ENCODE data around the gene EMILIN1. TPM values are rescaled to one million over a fixed set of nuclear protein-coding genes. Genes with fewer than 3 reads are reported as not detected.

Gene EMILIN1
- total RNA-seq (2013; cell fraction: nucleolus; rRNA removed): 0.81 and 0.83 TPM in 2 replicates
- total RNA-seq (2014; rRNA removed) (1.7 and 2.3 TPM in 2 replicates), total RNA-seq (2014; rRNA removed; fragmentation: Illumina TruSeq; extraction: Trizol) (0.18 TPM in 2 replicates), total RNA-seq (2021) (1.6 and 1.7 TPM in 2 replicates), polyA plus RNA-seq (2011; rRNA removed) (0.26 and 0.38 TPM in 2 replicates), polyA plus RNA-seq (2014; fragmentation: Illumina TruSeq; extraction: Trizol) (0.01 TPM in 1 of 2 replicates, not detected in the other), polyA plus RNA-seq (2014; fragmentation: Nextera tagmentation; extraction: Ambion mirVana) (not detected), polyA plus RNA-seq (2014; rRNA removed) (1.2 TPM in 2 replicates), polyA plus RNA-seq (2016; fragmentation: Nextera tagmentation; extraction: Ambion mirVana) (1 to 10 TPM; 1.1 to 1.8 TPM), polyA minus RNA-seq (2011; rRNA and poly(A)+ RNA removed) (0.22 and 0.98 TPM in 2 replicates), Bru-seq, nascent RNA (percentile 37 among the genes with signal in this experiment), BruChase-seq, experiment 1, labeled RNA remaining after a 6-hour chase (percentile 28 among the genes with signal in this experiment), BruChase-seq, experiment 2, labeled RNA remaining after a 2-hour chase (percentile 37 among the genes with signal in this experiment)
- polyA plus RNA-seq (2011; ENCODE audit: low read depth): 0.24 TPM
- polyA plus RNA-seq (2011; cell fraction: cytosol; rRNA removed): 0.58 and 1.7 TPM in 2 replicates
- polyA plus RNA-seq (2011; cell fraction: nucleus; rRNA removed): 2.9 and 4.4 TPM in 2 replicates
- polyA plus RNA-seq (2012): 0.41 and 0.98 TPM in 2 replicates
- 0.62 and 0.67 TPM in 2 replicates for polyA minus RNA-seq (2011; cell fraction: cytosol; rRNA and poly(A)+ RNA removed)
- 1.9 and 2.1 TPM in 2 replicates for polyA minus RNA-seq (2011; cell fraction: nucleus; rRNA and poly(A)+ RNA removed)
- long read RNA-seq, experiment 1, partial matches to known transcripts: 1 of 1 reads
- long read RNA-seq, experiment 1, other reads (novel, unspliced or antisense): 0 of 1 reads
- long read RNA-seq, experiment 2: 0 reads

DNA sequence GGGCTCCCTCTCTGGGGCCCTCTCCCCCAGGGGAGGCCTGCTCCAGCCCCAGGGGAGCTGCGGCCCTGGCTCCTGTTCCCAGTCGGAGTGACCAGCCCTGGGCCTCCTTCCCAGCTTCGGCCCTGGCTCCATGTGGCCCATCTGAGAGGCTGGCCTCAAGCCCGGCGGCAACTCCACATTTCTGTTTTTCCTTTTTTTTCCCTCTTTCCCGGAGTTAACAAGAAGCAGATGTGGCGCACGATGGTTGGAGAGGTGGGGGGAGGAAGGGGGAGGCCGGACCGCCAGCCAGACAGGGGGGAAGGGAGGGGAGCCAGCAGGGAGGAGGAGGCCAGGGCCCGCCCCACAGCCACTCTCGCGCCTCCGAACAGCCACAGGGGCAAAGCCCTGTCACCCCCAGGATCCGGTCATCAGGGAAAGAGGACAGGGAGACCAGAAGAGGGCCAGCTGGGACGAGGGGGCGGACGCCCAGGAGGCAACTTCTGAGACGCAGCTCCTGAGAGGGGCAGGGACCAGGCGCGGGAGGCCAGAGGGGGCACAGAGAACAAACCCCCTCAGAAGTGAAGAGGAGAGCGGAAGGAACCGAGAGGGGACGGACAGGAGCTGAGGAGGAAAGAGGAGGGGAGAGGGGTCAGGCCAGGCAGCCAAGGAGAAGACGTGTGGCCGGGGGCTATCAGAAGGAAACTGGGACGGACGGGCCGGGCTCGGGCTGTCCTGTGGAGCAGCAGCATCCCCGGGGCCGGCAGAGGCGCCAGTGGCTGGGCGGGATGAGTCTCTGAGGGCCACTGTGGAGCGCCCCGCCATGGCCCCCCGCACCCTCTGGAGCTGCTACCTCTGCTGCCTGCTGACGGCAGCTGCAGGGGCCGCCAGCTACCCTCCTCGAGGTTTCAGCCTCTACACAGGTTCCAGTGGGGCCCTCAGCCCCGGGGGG, at the start of gene EMILIN1:
EMILIN1 (plus strand) TSS at position 349 of the 928 bp plus-strand sequence; CDS start at position 800, 451 bp downstream.
- intact Hi-C loops (cut with micrococcal nuclease; ENCODE audit: unreplicated experiment): no loop called here
- RAD21 ChIA-PET (ENCODE audit: unreplicated experiment): no interaction called here
- H4K20me1 ChIP-seq (ENCODE audit: control insufficient read depth, insufficient read depth): no peaks in the 10 kb centered on the region
- in situ Hi-C loops (cut with MboI): no loop called here
- CTCF ChIA-PET: no interaction called here
- SMC1A ChIA-PET (ENCODE audit: uncharacterized antibody, unreplicated experiment): no interaction called here
- H3K27me3 ChIP-seq (replicated peaks in 1 of 2; ENCODE audit: control insufficient read depth in 2 of 2, insufficient read depth in 2 of 2, low read length in 1 of 2): no peaks in the 10 kb centered on the region
- DNase-seq (ENCODE audit: low read depth, low spot score): no peak
- 59% methylated on average over 35 of the region's 41 CpGs for WGBS (ENCODE audit: insufficient coverage, insufficient replicate concordance, low lambda C conversion rate, missing lambda C conversion rate)
- ATAC-seq: no peak
- H3K4me2 ChIP-seq (ENCODE audit: control insufficient read depth, insufficient read depth): 0 out of 2 replicates have a peak within 1 kb of the TSS, but pooled peaks have one; percentile 17
- no peak within 1 kb of the TSS for H3K27ac ChIP-seq (ENCODE audit: control insufficient read depth, insufficient read depth)
- peaks cover 47% of the 10 kb centered on the region for H3K4me1 ChIP-seq (ENCODE audit: control insufficient read depth, insufficient read depth, low read length)
- H3K9ac ChIP-seq (ENCODE audit: control insufficient read depth, insufficient read depth, low read length): no peak within 1 kb of the TSS
- no TSS peak for BruUV-seq (replicated peaks)
- H3K4me3 ChIP-seq: no peak within 1 kb of the TSS
- POLR2A ChIA-PET: no interaction called here
- no peaks in the 10 kb centered on the region for H3K9me3 ChIP-seq (replicated peaks; ENCODE audit: control insufficient read depth, insufficient read depth, low read length)
- no peak for FAIRE-seq
- no peaks in the 10 kb centered on the region for H3K79me2 ChIP-seq (ENCODE audit: control insufficient read depth, insufficient read depth, low read length)
- no peaks in the 10 kb centered on the region for H3K36me3 ChIP-seq (ENCODE audit: control insufficient read depth in 2 of 2, insufficient read depth in 2 of 2, low read length in 1 of 2)
- peak within 1 kb of the TSS; percentile 51; the same call in 1 of the 2 replicates for H2AFZ ChIP-seq (ENCODE audit: control insufficient read depth, low read depth, low read length)
- TF ChIP-seq STAT1 (conservative IDR thresholded peaks at IDR 0.05) (no peak), POU2F2 (IDR thresholded peaks at IDR 0.05; ENCODE audit: borderline replicate concordance, low read depth, low read length) (no peak), ZBED1 (IDR thresholded peaks at IDR 0.05; ENCODE audit: borderline replicate concordance) (no peak), MTA3 (IDR thresholded peaks at IDR 0.05; ENCODE audit: borderline replicate concordance, low read length) (no peak)
- TF ChIP-seq, protein P1, sequence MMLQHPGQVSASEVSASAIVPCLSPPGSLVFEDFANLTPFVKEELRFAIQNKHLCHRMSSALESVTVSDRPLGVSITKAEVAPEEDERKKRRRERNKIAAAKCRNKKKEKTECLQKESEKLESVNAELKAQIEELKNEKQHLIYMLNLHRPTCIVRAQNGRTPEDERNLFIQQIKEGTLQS (IDR thresholded peaks at IDR 0.05; ENCODE audit: borderline replicate concordance, extremely low read depth, low read depth, low read length): no peak
- TF ChIP-seq, protein P2, sequence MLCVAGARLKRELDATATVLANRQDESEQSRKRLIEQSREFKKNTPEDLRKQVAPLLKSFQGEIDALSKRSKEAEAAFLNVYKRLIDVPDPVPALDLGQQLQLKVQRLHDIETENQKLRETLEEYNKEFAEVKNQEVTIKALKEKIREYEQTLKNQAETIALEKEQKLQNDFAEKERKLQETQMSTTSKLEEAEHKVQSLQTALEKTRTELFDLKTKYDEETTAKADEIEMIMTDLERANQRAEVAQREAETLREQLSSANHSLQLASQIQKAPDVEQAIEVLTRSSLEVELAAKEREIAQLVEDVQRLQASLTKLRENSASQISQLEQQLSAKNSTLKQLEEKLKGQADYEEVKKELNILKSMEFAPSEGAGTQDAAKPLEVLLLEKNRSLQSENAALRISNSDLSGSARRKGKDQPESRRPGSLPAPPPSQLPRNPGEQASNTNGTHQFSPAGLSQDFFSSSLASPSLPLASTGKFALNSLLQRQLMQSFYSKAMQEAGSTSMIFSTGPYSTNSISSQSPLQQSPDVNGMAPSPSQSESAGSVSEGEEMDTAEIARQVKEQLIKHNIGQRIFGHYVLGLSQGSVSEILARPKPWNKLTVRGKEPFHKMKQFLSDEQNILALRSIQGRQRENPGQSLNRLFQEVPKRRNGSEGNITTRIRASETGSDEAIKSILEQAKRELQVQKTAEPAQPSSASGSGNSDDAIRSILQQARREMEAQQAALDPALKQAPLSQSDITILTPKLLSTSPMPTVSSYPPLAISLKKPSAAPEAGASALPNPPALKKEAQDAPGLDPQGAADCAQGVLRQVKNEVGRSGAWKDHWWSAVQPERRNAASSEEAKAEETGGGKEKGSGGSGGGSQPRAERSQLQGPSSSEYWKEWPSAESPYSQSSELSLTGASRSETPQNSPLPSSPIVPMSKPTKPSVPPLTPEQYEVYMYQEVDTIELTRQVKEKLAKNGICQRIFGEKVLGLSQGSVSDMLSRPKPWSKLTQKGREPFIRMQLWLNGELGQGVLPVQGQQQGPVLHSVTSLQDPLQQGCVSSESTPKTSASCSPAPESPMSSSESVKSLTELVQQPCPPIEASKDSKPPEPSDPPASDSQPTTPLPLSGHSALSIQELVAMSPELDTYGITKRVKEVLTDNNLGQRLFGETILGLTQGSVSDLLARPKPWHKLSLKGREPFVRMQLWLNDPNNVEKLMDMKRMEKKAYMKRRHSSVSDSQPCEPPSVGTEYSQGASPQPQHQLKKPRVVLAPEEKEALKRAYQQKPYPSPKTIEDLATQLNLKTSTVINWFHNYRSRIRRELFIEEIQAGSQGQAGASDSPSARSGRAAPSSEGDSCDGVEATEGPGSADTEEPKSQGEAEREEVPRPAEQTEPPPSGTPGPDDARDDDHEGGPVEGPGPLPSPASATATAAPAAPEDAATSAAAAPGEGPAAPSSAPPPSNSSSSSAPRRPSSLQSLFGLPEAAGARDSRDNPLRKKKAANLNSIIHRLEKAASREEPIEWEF (IDR thresholded peaks at IDR 0.05; ENCODE audit: insufficient replicate concordance, low read depth, low read length): no peak
- TF ChIP-seq, protein P3, sequence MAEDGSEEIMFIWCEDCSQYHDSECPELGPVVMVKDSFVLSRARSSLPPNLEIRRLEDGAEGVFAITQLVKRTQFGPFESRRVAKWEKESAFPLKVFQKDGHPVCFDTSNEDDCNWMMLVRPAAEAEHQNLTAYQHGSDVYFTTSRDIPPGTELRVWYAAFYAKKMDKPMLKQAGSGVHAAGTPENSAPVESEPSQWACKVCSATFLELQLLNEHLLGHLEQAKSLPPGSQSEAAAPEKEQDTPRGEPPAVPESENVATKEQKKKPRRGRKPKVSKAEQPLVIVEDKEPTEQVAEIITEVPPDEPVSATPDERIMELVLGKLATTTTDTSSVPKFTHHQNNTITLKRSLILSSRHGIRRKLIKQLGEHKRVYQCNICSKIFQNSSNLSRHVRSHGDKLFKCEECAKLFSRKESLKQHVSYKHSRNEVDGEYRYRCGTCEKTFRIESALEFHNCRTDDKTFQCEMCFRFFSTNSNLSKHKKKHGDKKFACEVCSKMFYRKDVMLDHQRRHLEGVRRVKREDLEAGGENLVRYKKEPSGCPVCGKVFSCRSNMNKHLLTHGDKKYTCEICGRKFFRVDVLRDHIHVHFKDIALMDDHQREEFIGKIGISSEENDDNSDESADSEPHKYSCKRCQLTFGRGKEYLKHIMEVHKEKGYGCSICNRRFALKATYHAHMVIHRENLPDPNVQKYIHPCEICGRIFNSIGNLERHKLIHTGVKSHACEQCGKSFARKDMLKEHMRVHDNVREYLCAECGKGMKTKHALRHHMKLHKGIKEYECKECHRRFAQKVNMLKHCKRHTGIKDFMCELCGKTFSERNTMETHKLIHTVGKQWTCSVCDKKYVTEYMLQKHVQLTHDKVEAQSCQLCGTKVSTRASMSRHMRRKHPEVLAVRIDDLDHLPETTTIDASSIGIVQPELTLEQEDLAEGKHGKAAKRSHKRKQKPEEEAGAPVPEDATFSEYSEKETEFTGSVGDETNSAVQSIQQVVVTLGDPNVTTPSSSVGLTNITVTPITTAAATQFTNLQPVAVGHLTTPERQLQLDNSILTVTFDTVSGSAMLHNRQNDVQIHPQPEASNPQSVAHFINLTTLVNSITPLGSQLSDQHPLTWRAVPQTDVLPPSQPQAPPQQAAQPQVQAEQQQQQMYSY (CRISPR knock-in tag; IDR thresholded peaks at IDR 0.05): no peak

Measured in GM12878 (cell line).